GM23338 (cell line): ENCODE results near the gene ENTPD5. TPM values are rescaled to one million over a fixed set of nuclear protein-coding genes. Genes with fewer than 3 reads are reported as not detected.

Source experiments
- ATAC-seq: fragments of 200-7000 bp; cut with Tn5 transposase; 3 replicates; pipeline ENCODE4 v1.9.1; 2020
- DNase-seq: peaks from one replicate; pipeline ENCODE4 v3.0.0-alpha.2; 2015; ENCODE audit warnings: low spot score
- H2AFZ ChIP-seq: fragments of 200-600 bp; sonication (generic); 2 replicates; pipeline ENCODE4 v1.8.0; 2016; ENCODE audit warnings: antibody characterized with exemption, mild to moderate bottlenecking, moderate library complexity
- H3F3A ChIP-seq: fragments of 200-600 bp; sonication (generic); replicated peaks from 2 replicates; pipeline ENCODE4 v1.8.0; 2017; ENCODE audit warnings: antibody characterized with exemption, mixed run types, low read depth
- H3K27ac ChIP-seq: fragments of 200-600 bp; sonication (generic); 2 replicates; pipeline ENCODE4 v1.6.1; 2016; ENCODE audit warnings: low read depth
- H3K27me3 ChIP-seq: fragments of 200-600 bp; sonication (generic); 2 replicates; pipeline ENCODE4 v1.8.0; 2016; ENCODE audit warnings: mild to moderate bottlenecking, mixed run types, moderate library complexity; ENCODE audit not compliant: insufficient read depth
- H3K36me3 ChIP-seq: fragments of 200-600 bp; sonication (generic); 2 replicates; pipeline ENCODE4 v1.8.0; 2016; ENCODE audit warnings: mild to moderate bottlenecking; ENCODE audit not compliant: insufficient read depth
- H3K4me1 ChIP-seq: fragments of 200-600 bp; sonication (generic); 2 replicates; pipeline ENCODE4 v1.8.0; 2016; ENCODE audit warnings: mild to moderate bottlenecking, moderate library complexity; ENCODE audit not compliant: insufficient read depth
- H3K4me2 ChIP-seq: fragments of 200-600 bp; sonication (generic); 2 replicates; pipeline ENCODE4 v1.7.1; 2017; ENCODE audit warnings: mixed run types
- H3K4me3 ChIP-seq: fragments of 200-600 bp; sonication (generic); 2 replicates; pipeline ENCODE4 v1.6.1; 2016; ENCODE audit warnings: mixed run types
- H3K79me2 ChIP-seq: fragments of 200-600 bp; sonication (generic); replicated peaks from 2 replicates; pipeline ENCODE4 v1.8.0; 2017; ENCODE audit warnings: mild to moderate bottlenecking; ENCODE audit not compliant: insufficient read depth
- H3K9me2 ChIP-seq: fragments of 200-600 bp; sonication (generic); 2 replicates; pipeline ENCODE4 v1.8.0; 2017; ENCODE audit not compliant: insufficient read depth
- H4K20me1 ChIP-seq: fragments of 200-600 bp; sonication (generic); replicated peaks from 2 replicates; pipeline ENCODE4 v1.8.0; 2017; ENCODE audit warnings: mild to moderate bottlenecking; ENCODE audit not compliant: insufficient read depth
- H3K27ac Mint-ChIP-seq: 2 replicates; pipeline ENCODE4 v1.8.0; 2020; ENCODE audit warnings: inconsistent platforms, mild to moderate bottlenecking, moderate library complexity, mixed read lengths
- H3K27me3 Mint-ChIP-seq: 3 replicates; pipeline ENCODE4 v1.8.0; 2022; ENCODE audit warnings: low read depth, mild to moderate bottlenecking, moderate library complexity, mixed read lengths, inconsistent platforms; ENCODE audit not compliant: insufficient read depth, poor library complexity
- H3K36me3 Mint-ChIP-seq: 3 replicates; pipeline ENCODE4 v1.8.0; 2021; ENCODE audit warnings: low read depth, mild to moderate bottlenecking, inconsistent platforms, moderate library complexity, mixed read lengths
- H3K4me1 Mint-ChIP-seq: 3 replicates; pipeline ENCODE4 v1.8.0; 2020; ENCODE audit warnings: mild to moderate bottlenecking, inconsistent platforms, mixed read lengths
- H3K4me3 Mint-ChIP-seq: 3 replicates; pipeline ENCODE4 v1.8.0; 2021; ENCODE audit warnings: moderate library complexity, mild to moderate bottlenecking, inconsistent platforms, mixed read lengths
- H3K9me3 Mint-ChIP-seq: 3 replicates; pipeline ENCODE4 v1.8.0; 2020; ENCODE audit warnings: moderate library complexity, mild to moderate bottlenecking, inconsistent platforms, mixed read lengths
- CTCF ChIP-seq, 2 experiments: fragments of 200-600 bp in 1 of 2; sonication (generic) in 1 of 2; conservative IDR thresholded peaks; 2 replicates each; pipeline versions ENCODE4 v1.5.1 to v1.6.1; 2016 to 2017; ENCODE audit warnings: antibody characterized with exemption in 2 of 2, low read depth in 2 of 2, mild to moderate bottlenecking in 2 of 2, moderate library complexity in 1 of 2
- ETS1 ChIP-seq: IDR thresholded peaks from 2 replicates; pipeline ENCODE4 v1.6.1; 2016; ENCODE audit warnings: antibody characterized with exemption
- JUNB ChIP-seq: IDR thresholded peaks from one replicate; pipeline ENCODE4 v1.6.1; 2016; ENCODE audit warnings: antibody characterized with exemption; ENCODE audit not compliant: unreplicated experiment
- ZNF462 ChIP-seq: fragments of 250-450 bp; sonication (Bioruptor Pico); IDR thresholded peaks from 2 replicates; pipeline ENCODE4 v1.5.0; 2020; ENCODE audit warnings: mild to moderate bottlenecking, moderate library complexity
- polyA plus RNA-seq: library from polyadenylated mRNA; unstranded; fragments of >200 nt; fragmentation: Nextera tagmentation; extraction: Ambion mirVana; gene quantifications from 2 replicates; pipeline ENCODE4 v1.2.1, GENCODE V29; 2016
- total RNA-seq: library from RNA; depleted of rRNA; stranded (reverse); fragments of >200 nt; shearing (Covaris generic); gene quantifications from 2 replicates; pipeline ENCODE4 v1.2.3, GENCODE V29; 2014

ENTPD5 gene
- total and polyA plus RNA-seq, 2 experiments from 2014 or later = 4.6 to 5.5 TPM

- TF ChIP-seq ZNF462 (CRISPR knock-in tag) = no peak
Measured at GRCh38 chr14:74065746-74066575, 46.9 kb upstream of the ENTPD5 start (continued).

- Histone ChIP-seq H3K4me1 (no peaks in the 10 kb centered on the region), H3K36me3 (0 out of 2 replicates have a peak, but pooled peaks cover 4% of the 10 kb centered on the region), H2AFZ (no peak overlapping the region), H4K20me1 (no peaks in the 10 kb centered on the region), H3K27me3 (no peaks in the 10 kb centered on the region), H3K79me2 (no peaks in the 10 kb centered on the region), H3K27ac (no peak overlapping the region), H3K4me2 (no peak overlapping the region), H3F3A (no peaks in the 10 kb centered on the region), H3K9me2 (no peaks in the 10 kb centered on the region), H3K4me3 (no peak overlapping the region)
- no peak for ATAC-seq
- Mint-ChIP-seq H3K4me3 (no peak overlapping the region), H3K27me3 (no peaks in the 10 kb centered on the region), H3K27ac (no peak overlapping the region), H3K4me1 (no peaks in the 10 kb centered on the region), H3K36me3 (peaks cover 30% of the 10 kb centered on the region), H3K9me3 (no peaks in the 10 kb centered on the region)
- DNase-seq = no peak
- TF ChIP-seq ETS1 = no peak
- no peak for TF ChIP-seq CTCF (conservative IDR thresholded peaks at IDR 0.05; ENCODE audit: low read depth in 2 of 2)
- no peak for TF ChIP-seq JUNB
Measured at GRCh38 chr14:74064883-74065282, 45.8 kb upstream of the ENTPD5 start.
